Psoas muscle (tissue), 8 donors: ENCODE data around the gene NT5C2. TPM values are rescaled to one million over a fixed set of nuclear protein-coding genes. Genes with fewer than 3 reads are reported as not detected.
"Not testable (repeated sequence)": the region's sequence is repeated elsewhere in the genome, so short reads cannot be mapped to it uniquely, and the experiment has no call there.

Source experiments
- ATAC-seq, 4 donors: fragments of 200-7000 bp; cut with Tn5 transposase; one replicate each; pipeline ENCODE4 v1.9.1; 2020; ENCODE audit warnings: moderate library complexity in 3 of 4, mild to moderate bottlenecking in 2 of 4
- DNase-seq, 2 donors: peaks; one replicate each; pipeline ENCODE4 v3.0.0-alpha.2; 2020
- H3K27ac ChIP-seq: fragments of 200-600 bp; one replicate; pipeline ENCODE4 v1.8.0; 2022
- H3K27me3 ChIP-seq, 3 donors: fragments of 200-600 bp in 1 of 3; one replicate each; pipeline versions ENCODE4 v1.6.1 to v1.8.0; 2013 to 2022; ENCODE audit warnings: low read length in 2 of 3, mild to moderate bottlenecking in 2 of 3, moderate library complexity in 1 of 3; ENCODE audit not compliant: insufficient read depth in 3 of 3
- H3K36me3 ChIP-seq, 2 donors: fragments of 200-600 bp in 1 of 2; one replicate each; pipeline versions ENCODE4 v1.6.1 to v1.8.0; 2013 to 2022; ENCODE audit warnings: low read depth in 1 of 2, mild to moderate bottlenecking in 1 of 2, moderate library complexity in 1 of 2; ENCODE audit not compliant: insufficient read depth in 1 of 2
- H3K4me1 ChIP-seq: fragments of 200-600 bp; one replicate; pipeline ENCODE4 v1.8.0; 2022
- H3K4me3 ChIP-seq: fragments of 200-600 bp; one replicate; pipeline ENCODE4 v1.8.0; 2022; ENCODE audit warnings: mild to moderate bottlenecking
- H3K9me3 ChIP-seq: fragments of 200-600 bp; one replicate; pipeline ENCODE4 v1.8.0; 2022
- WGBS, 3 donors: extraction: QIAGEN DNeasy Blood & Tissue Kit; methylation state at CpG; one replicate each; pipeline versions ENCODE4 v1.1.6 to v1.1.7; 2013; 5-methylcytosine and 5-hydroxymethylcytosine counted together
- intact Hi-C, 2 donors: fragments of 100-400 bp; cut with DNase I; formaldehyde crosslinking; loops; one replicate each; pipeline versions ENCODE4 v1.11.0 to v1.14.2; 2022
- polyA plus RNA-seq, 3 donors: library from polyadenylated mRNA; stranded (reverse); fragments of 200-250 nt; gene quantifications; one replicate each; pipeline ENCODE4 v1.2.3, GENCODE V29; 2013
- total RNA-seq, 4 donors: library from RNA; stranded (reverse); fragmentation: NEBNext Ultra II Directional in 2 of 4; extraction: Animal tissue kit (Norgen Biotek cat#: 25700) in 2 of 4; gene quantifications; one replicate each; pipeline versions ENCODE4 v1.2.1 to v1.2.4, GENCODE V29; 2021 to 2023
- TF ChIP-seq, protein P1 (sequence below): fragments of 200-600 bp; IDR thresholded peaks from one replicate; pipeline ENCODE4 v1.8.0; 2022; ENCODE audit warnings: antibody characterized with exemption
- donor health status: healthy with polysubstance abuse.
- donor health status: DM: no; HTN: no; CAD: no; lungs with moderate emphysema.
- donor health status: Bipolar disorder and iron deficiency.
- donor health status: healthy.
- donor health status: DM: yes; HTN: yes; CAD: no.
- donor health status: DM: no; HTN: no; CAD: no.
- donor health status: DM: no; HTN: no; CAD: no.
- donor health status: DM: yes; HTN: yes; CAD: no.

Gene NT5C2
- total and polyA plus RNA-seq, 7 donors: 17.8 to 94.6 (median 64.5) TPM

- H3K4me3 ChIP-seq: no peak overlapping the region
- no peaks in the 10 kb centered on the region for H3K9me3 ChIP-seq
- peaks cover 3 to 45% of the 10 kb centered on the region in 2 donors for H3K36me3 ChIP-seq
- H3K27me3 ChIP-seq: no peaks in the 10 kb centered on the region
- peaks cover 52% of the 10 kb centered on the region for H3K4me1 ChIP-seq
- WGBS, 3 donors: 82 to 83% (median 83%) methylated on average over 2 of the region's 2 CpGs
- TF ChIP-seq, protein P1, sequence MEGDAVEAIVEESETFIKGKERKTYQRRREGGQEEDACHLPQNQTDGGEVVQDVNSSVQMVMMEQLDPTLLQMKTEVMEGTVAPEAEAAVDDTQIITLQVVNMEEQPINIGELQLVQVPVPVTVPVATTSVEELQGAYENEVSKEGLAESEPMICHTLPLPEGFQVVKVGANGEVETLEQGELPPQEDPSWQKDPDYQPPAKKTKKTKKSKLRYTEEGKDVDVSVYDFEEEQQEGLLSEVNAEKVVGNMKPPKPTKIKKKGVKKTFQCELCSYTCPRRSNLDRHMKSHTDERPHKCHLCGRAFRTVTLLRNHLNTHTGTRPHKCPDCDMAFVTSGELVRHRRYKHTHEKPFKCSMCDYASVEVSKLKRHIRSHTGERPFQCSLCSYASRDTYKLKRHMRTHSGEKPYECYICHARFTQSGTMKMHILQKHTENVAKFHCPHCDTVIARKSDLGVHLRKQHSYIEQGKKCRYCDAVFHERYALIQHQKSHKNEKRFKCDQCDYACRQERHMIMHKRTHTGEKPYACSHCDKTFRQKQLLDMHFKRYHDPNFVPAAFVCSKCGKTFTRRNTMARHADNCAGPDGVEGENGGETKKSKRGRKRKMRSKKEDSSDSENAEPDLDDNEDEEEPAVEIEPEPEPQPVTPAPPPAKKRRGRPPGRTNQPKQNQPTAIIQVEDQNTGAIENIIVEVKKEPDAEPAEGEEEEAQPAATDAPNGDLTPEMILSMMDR: no peak
- ATAC-seq (no peak), DNase-seq (no peak)
- peak overlapping the region; percentile 86 for H3K27ac ChIP-seq
- intact Hi-C loops: no loop called here
Measured at GRCh38 chr10:103141950-103142349, 51.1 kb downstream of the NT5C2 start.

GRCh38 chr10:103140469-103140868 lies 52.6 kb downstream of the NT5C2 start:
- no peak for ATAC-seq
- H3K27ac ChIP-seq: no peak overlapping the region
- no peaks in the 10 kb centered on the region for H3K9me3 ChIP-seq
- no peaks in the 10 kb centered on the region for H3K27me3 ChIP-seq
- peaks cover 37% of the 10 kb centered on the region for H3K4me1 ChIP-seq
- DNase-seq: no peak
- no peak overlapping the region for H3K4me3 ChIP-seq
- TF ChIP-seq, protein P1: no peak
- WGBS, 3 donors: 36 to 66% (median 62%) methylated on average over 1 of the region's 1 CpG
- intact Hi-C loops: no loop called here
- H3K36me3 ChIP-seq: peaks cover 3 to 59% of the 10 kb centered on the region in 2 donors

DNA sequence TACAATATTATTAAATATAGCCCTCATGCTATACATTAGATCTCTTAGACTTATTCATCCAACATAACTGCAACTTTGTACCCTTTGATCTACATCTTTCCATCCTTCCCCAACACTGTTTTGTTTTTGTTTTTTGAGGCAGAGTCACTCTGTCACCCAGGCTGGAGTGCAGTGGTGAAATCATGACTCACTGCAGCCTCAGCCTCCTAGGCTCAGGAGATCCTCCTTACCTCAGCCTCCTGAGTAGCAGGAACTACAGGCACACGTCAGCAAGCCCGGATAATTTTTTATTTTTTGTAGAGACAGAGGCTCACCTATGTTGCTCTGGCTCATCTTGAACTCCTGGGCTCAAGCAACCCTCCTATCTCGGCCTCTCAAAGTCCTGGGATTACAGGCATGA lies 53.3 kb downstream of the NT5C2 start:
- WGBS, 3 donors: 88 to 93% (median 91%) methylated on average over 3 of the region's 3 CpGs
- intact Hi-C loops: no loop called here

GRCh38 chr10:103135168-103135567 lies 57.9 kb downstream of the NT5C2 start:
- intact Hi-C loops, H3K9me3 ChIP-seq, ATAC-seq, H3K27me3 ChIP-seq, DNase-seq: not testable (repeated sequence)
- H3K4me3 ChIP-seq: peak overlapping the region; percentile 18
- H3K4me1 ChIP-seq: peaks cover 21% of the 10 kb centered on the region
- H3K27ac ChIP-seq: peak overlapping the region; percentile 83
- WGBS, 3 donors: 54 to 85% (median 64%) methylated on average over 3 of the region's 3 CpGs
- H3K36me3 ChIP-seq: peaks cover 0 to 70% of the 10 kb centered on the region in 2 donors

More for the DNA sequence above, 53.3 kb downstream of the NT5C2 start:
- no peak for DNase-seq
- Histone ChIP-seq H3K27me3 (no peaks in the 10 kb centered on the region), H3K4me1 (peaks cover 40% of the 10 kb centered on the region), H3K27ac (peak overlapping the region; percentile 18), H3K9me3 (no peaks in the 10 kb centered on the region), H3K36me3 (peaks cover 3 to 62% of the 10 kb centered on the region in 2 donors), H3K4me3 (no peak overlapping the region)
- TF ChIP-seq, protein P1: no peak
- peak; percentile 21 to 55 (median 52) for ATAC-seq

DNA sequence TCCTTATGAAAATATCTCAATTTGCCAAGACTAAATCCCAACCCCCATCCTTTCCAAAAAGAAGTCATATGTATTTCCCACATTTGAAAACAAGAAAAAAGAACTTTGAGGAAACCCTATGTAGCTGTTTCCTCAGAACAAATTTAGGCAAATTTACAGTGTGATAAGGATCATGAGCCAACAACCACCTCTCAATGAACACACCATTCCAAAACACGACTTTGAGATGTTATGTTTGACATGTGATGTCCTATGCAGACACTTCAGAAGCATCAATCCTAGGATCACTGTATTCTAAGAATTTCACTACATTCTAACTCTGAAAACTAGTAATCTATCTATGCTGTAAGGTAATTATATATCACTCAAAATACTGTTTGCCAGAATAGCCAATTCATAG lies 62.2 kb downstream of the NT5C2 start:
- DNase-seq: no peak
- intact Hi-C loops: no loop called here
- H3K4me1 ChIP-seq: peaks cover 34% of the 10 kb centered on the region
- 32 to 56% (median 35%) methylated on average over 1 of the region's 1 CpG for WGBS, 3 donors
- H3K27ac ChIP-seq: peak overlapping the region; percentile 83
- TF ChIP-seq, protein P1: no peak
- no peak for ATAC-seq
- H3K27me3 ChIP-seq: no peaks in the 10 kb centered on the region
- no peak overlapping the region for H3K4me3 ChIP-seq
- H3K9me3 ChIP-seq: no peaks in the 10 kb centered on the region
- H3K36me3 ChIP-seq: peaks cover 0 to 42% of the 10 kb centered on the region in 2 donors

- H3K4me3 ChIP-seq, H3K9me3 ChIP-seq, intact Hi-C loops, DNase-seq, H3K27me3 ChIP-seq, ATAC-seq: not testable (repeated sequence)
- Histone ChIP-seq H3K27ac (peak overlapping the region; percentile 83), H3K4me1 (peaks cover 39% of the 10 kb centered on the region), H3K36me3 (peaks cover 0 to 35% of the 10 kb centered on the region in 2 donors)
- WGBS, 3 donors: 80 to 91% (median 86%) methylated on average over 3 to 4 of the region's 5 CpGs
Measured at GRCh38 chr10:103130180-103130579, 62.9 kb downstream of the NT5C2 start.
